HL-60/S4 treated with retinoic acid at 250 ng/mL for 4 days and 3 days (cell line): ENCODE results near the gene SSNA1.

Experiments used
- in situ Hi-C: fragments of 300-500 bp; cut with MboI; formaldehyde crosslinking; loops from 2 replicates; pipeline ENCODE4 v1.7.0; 2022; ENCODE audit warnings: low sequenced_read_pairs

The SSNA1 gene

GRCh38 chr9:137218754-137219271 is 30.3 kb downstream of the SSNA1 start:
- in situ Hi-C loops: no loop called here

GRCh38 chr9:137219757-137220316 is 31.4 kb downstream of the SSNA1 start:
- in situ Hi-C loops: no loop called here

GRCh38 chr9:137220317-137221094 is 32.0 kb downstream of the SSNA1 start:
- in situ Hi-C loops: no loop called here

- in situ Hi-C loops: no loop called here
These were observed 32.6 kb downstream of the SSNA1 start for GRCh38 chr9:137221095-137221505.

- in situ Hi-C loops: no loop called here
These were observed 33.1 kb downstream of the SSNA1 start for GRCh38 chr9:137221506-137222111.

- in situ Hi-C loops: no loop called here
These were observed 34.0 kb downstream of the SSNA1 start, which contains the start of gene RNF208 for GRCh38 chr9:137222190-137223077. RNF208 (minus strand) TSS chr9:137222240; CDS start chr9:137221212, 1,028 bp downstream.

GRCh38 chr9:137223078-137223970 is 34.8 kb downstream of the SSNA1 start:
- in situ Hi-C loops: no loop called here

- in situ Hi-C loops: no loop called here
These were observed 36.6 kb downstream of the SSNA1 start, which contains the start of gene CYSRT1 for GRCh38 chr9:137224830-137225694. CYSRT1 (plus strand) TSS chr9:137225174; CDS start chr9:137225622, 448 bp downstream.

GRCh38 chr9:137225699-137226331 is 37.3 kb downstream of the SSNA1 start:
- in situ Hi-C loops: no loop called here

- in situ Hi-C loops: no loop called here
These were observed 38.0 kb downstream of the SSNA1 start for GRCh38 chr9:137226338-137227053.

GRCh38 chr9:137227054-137227852 is 38.8 kb downstream of the SSNA1 start, which contains the start of gene RNF224:
RNF224 (plus strand) TSS chr9:137227502; CDS start chr9:137228336, 834 bp downstream.
- in situ Hi-C loops: no loop called here

GRCh38 chr9:137227853-137228505 is 39.5 kb downstream of the SSNA1 start:
- in situ Hi-C loops: no loop called here

- in situ Hi-C loops: no loop called here
These were observed 40.1 kb downstream of the SSNA1 start for GRCh38 chr9:137228506-137228967.

GRCh38 chr9:137228968-137229896 is 40.8 kb downstream of the SSNA1 start:
- in situ Hi-C loops: no loop called here
